Ovary (tissue), 9 donors: ENCODE data around the gene RHOD. TPM values are rescaled to one million over a fixed set of nuclear protein-coding genes. Genes with fewer than 3 reads are reported as not detected.

ENCODE experiments used
- DNase-seq, 5 donors: peaks; one replicate each; pipeline ENCODE4 v3.0.0-alpha.2; 2019 to 2020
- H3K27ac ChIP-seq, 2 donors: fragments of 200-600 bp; one replicate each; pipeline versions ENCODE4 v1.5.1 to v1.8.0; 2019 to 2022
- H3K27me3 ChIP-seq: fragments of 200-600 bp; one replicate; pipeline ENCODE4 v1.8.0; 2022
- H3K36me3 ChIP-seq: fragments of 200-600 bp; sonication (generic); one replicate; pipeline ENCODE4 v1.5.1; 2019
- H3K4me1 ChIP-seq: one replicate; pipeline ENCODE4 v1.8.1; 2013; ENCODE audit warnings: mild to moderate bottlenecking, moderate library complexity; ENCODE audit not compliant: insufficient read depth
- H3K4me3 ChIP-seq: fragments of 200-600 bp; sonication (generic); one replicate; pipeline ENCODE4 v1.5.1; 2017
- H3K9me3 ChIP-seq, 2 donors: fragments of 200-600 bp in 1 of 2; sonication (generic) in 1 of 2; one replicate each; pipeline versions ENCODE4 v1.5.1 to v1.8.1; 2013 to 2019; ENCODE audit warnings: mild to moderate bottlenecking in 1 of 2, moderate library complexity in 1 of 2
- CTCF ChIP-seq, 3 donors: fragments of 450-650 bp in 2 of 3; fragments of 200-600 bp in 1 of 3; IDR thresholded peaks; one replicate each; pipeline versions ENCODE4 v1.5.1 to v1.8.0; 2016 to 2022; ENCODE audit warnings: antibody characterized with exemption in 3 of 3, mild to moderate bottlenecking in 1 of 3
- EP300 ChIP-seq: sonication (generic); formaldehyde crosslinking; IDR thresholded peaks from one replicate; pipeline ENCODE4 v1.6.1; 2017; ENCODE audit warnings: antibody characterized with exemption
- POLR2A ChIP-seq: fragments of 450-650 bp; IDR thresholded peaks from one replicate; pipeline ENCODE4 v1.6.1; 2017; ENCODE audit warnings: antibody characterized with exemption, mild to moderate bottlenecking, moderate library complexity
- WGBS, 3 donors: extraction: QIAGEN DNeasy Blood & Tissue Kit in 1 of 3; methylation state at CpG; one replicate each; pipeline versions ENCODE4 v1.1.5 to v1.1.7; 2013 to 2017; 5-methylcytosine and 5-hydroxymethylcytosine counted together
- intact Hi-C, 4 donors: fragments of 100-400 bp; cut with DNase I; formaldehyde crosslinking; loops; one replicate each; pipeline versions ENCODE4 v1.11.0 to v1.15.1; 2022 to 2023
- polyA plus RNA-seq, 2 donors: library from polyadenylated mRNA; stranded (reverse); fragments of 200-250 nt in 1 of 2; fragments of 350-450 nt in 1 of 2; fragmentation: Illumina TruSeq in 1 of 2; extraction: RNeasy Lipid Tissue Mini Kit (QIAGEN cat#74804) in 1 of 2; gene quantifications; one replicate each; pipeline ENCODE4 v1.2.3, GENCODE V29; 2013 to 2014
- total RNA-seq, 7 donors: library from RNA; depleted of rRNA in 2 of 7; stranded (reverse); fragments of >200 nt in 2 of 7; fragmentation: NEBNext Ultra II Directional in 3 of 7; extraction: Animal tissue kit (Norgen Biotek cat#: 25700) in 3 of 7; gene quantifications; one replicate each; pipeline versions ENCODE4 v1.1.0 to v1.2.4, GENCODE V29; 2016 to 2023
- donor health status: DM: no; HTN: no; CAD: no; lungs with moderate emphysema.
- donor health status: DM: no; HTN: no; CAD: no.
- donor health status: Bipolar disorder and iron deficiency.
- donor health status: DM: yes; HTN: yes; CAD: no.
- donor health status: DM: no; HTN: no; CAD: no.
- donor health status: DM: yes; HTN: yes; CAD: no.

The RHOD gene
- total and polyA plus RNA-seq, 9 donors = 5.5 to 24.9 (median 12.8) TPM

GRCh38 chr11:67060111-67060522 is 3.5 kb downstream of the RHOD start:
- Histone ChIP-seq H3K36me3 (no peaks in the 10 kb centered on the region), H3K4me3 (no peak overlapping the region), H3K9me3 (no peaks in the 10 kb centered on the region), H3K4me1 (peaks cover 1% of the 10 kb centered on the region), H3K27me3 (no peaks in the 10 kb centered on the region), H3K27ac (no peak overlapping the region)
- no peak for TF ChIP-seq POLR2A
- no peak for TF ChIP-seq CTCF (IDR thresholded peaks at IDR 0.05)
- TF ChIP-seq EP300 = no peak
- intact Hi-C loops = loop anchor here in 1 of 4 donors (10.0 kb wide), 1 partner anchor 265 kb away; no protein-coding TSS in a partner anchor
- 77 to 90% (median 82%) methylated on average over 7 of the region's 7 CpGs for WGBS, 3 donors
- no peak for DNase-seq

- WGBS, 3 donors = 85 to 93% (median 91%) methylated on average over 13 of the region's 13 CpGs
Observed at GRCh38 chr11:67062526-67063373, 6.1 kb downstream of the RHOD start.

GRCh38 chr11:67066333-67066709 is 9.7 kb downstream of the RHOD start:
- no peak overlapping the region for H3K27ac ChIP-seq
- no peaks in the 10 kb centered on the region for H3K4me1 ChIP-seq
- no peaks in the 10 kb centered on the region for H3K27me3 ChIP-seq
- intact Hi-C loops = loop anchor here in 1 of 4 donors (10.0 kb wide), 1 partner anchor 258 kb away; no protein-coding TSS in a partner anchor
- DNase-seq = no peak
- no peak overlapping the region for H3K4me3 ChIP-seq
- H3K36me3 ChIP-seq = no peaks in the 10 kb centered on the region
- H3K9me3 ChIP-seq = no peaks in the 10 kb centered on the region
- TF ChIP-seq POLR2A (no peak), CTCF (IDR thresholded peaks at IDR 0.05) (no peak), EP300 (no peak)
- 93 to 100% (median 96%) methylated on average over 3 of the region's 3 CpGs for WGBS, 3 donors

More at GRCh38 chr11:67062526-67063373, 6.1 kb downstream of the RHOD start:
- Histone ChIP-seq H3K36me3 (no peaks in the 10 kb centered on the region), H3K27ac (no peak overlapping the region), H3K4me3 (no peak overlapping the region), H3K4me1 (no peaks in the 10 kb centered on the region), H3K9me3 (no peaks in the 10 kb centered on the region), H3K27me3 (no peaks in the 10 kb centered on the region)
- intact Hi-C loops = loop anchor here in 1 of 4 donors (10.0 kb wide), 1 partner anchor 262 kb away; no protein-coding TSS in a partner anchor
- DNase-seq = no peak
- TF ChIP-seq EP300 (no peak), CTCF (IDR thresholded peaks at IDR 0.05) (no peak), POLR2A (no peak)

GRCh38 chr11:67071420-67072284 is 15.0 kb downstream of the RHOD start:
- TF ChIP-seq CTCF (IDR thresholded peaks at IDR 0.05) = peak in 1 of 3 donors; percentile 12
- TF ChIP-seq POLR2A = no peak
- no peak for TF ChIP-seq EP300

More at GRCh38 chr11:67071420-67072284, 15.0 kb downstream of the RHOD start:
- intact Hi-C loops = no loop called here
- Histone ChIP-seq H3K4me3 (no peak overlapping the region), H3K4me1 (no peaks in the 10 kb centered on the region), H3K36me3 (no peaks in the 10 kb centered on the region), H3K27ac (no peak overlapping the region), H3K27me3 (no peaks in the 10 kb centered on the region), H3K9me3 (no peaks in the 10 kb centered on the region)
- peak in 1 of 5 donors; percentile 45 for DNase-seq
- WGBS, 3 donors = 66 to 75% (median 70%) methylated on average over 53 of the region's 53 CpGs
